Prostate gland (tissue), 2 donors: ENCODE results near the gene CHIT1.

Experiments
- CTCF ChIP-seq, 4 experiments: fragments of 200-600 bp in 2 of 4; fragments of 450-650 bp in 2 of 4; sonication (generic) in 2 of 4; IDR thresholded peaks; 1 replicate in 3 of 4; 2 replicates in 1 of 4; pipeline ENCODE4 v1.5.1; 2016 to 2019; ENCODE audit warnings: antibody characterized with exemption in 4 of 4, mild to moderate bottlenecking in 2 of 4, moderate library complexity in 2 of 4
- POLR2AphosphoS5 ChIP-seq: sonication (generic); formaldehyde crosslinking; IDR thresholded peaks from one replicate; pipeline ENCODE4 v1.6.1; 2017; ENCODE audit warnings: antibody characterized with exemption

GRCh38 chr1:203173011-203173555 lies 56.4 kb downstream of the CHIT1 start:
- TF ChIP-seq CTCF (IDR thresholded peaks at IDR 0.05), result no peak
- no peak for TF ChIP-seq POLR2AphosphoS5
